ENCODE results near the gene CLPSL2.

CLPSL2 gene

DNA sequence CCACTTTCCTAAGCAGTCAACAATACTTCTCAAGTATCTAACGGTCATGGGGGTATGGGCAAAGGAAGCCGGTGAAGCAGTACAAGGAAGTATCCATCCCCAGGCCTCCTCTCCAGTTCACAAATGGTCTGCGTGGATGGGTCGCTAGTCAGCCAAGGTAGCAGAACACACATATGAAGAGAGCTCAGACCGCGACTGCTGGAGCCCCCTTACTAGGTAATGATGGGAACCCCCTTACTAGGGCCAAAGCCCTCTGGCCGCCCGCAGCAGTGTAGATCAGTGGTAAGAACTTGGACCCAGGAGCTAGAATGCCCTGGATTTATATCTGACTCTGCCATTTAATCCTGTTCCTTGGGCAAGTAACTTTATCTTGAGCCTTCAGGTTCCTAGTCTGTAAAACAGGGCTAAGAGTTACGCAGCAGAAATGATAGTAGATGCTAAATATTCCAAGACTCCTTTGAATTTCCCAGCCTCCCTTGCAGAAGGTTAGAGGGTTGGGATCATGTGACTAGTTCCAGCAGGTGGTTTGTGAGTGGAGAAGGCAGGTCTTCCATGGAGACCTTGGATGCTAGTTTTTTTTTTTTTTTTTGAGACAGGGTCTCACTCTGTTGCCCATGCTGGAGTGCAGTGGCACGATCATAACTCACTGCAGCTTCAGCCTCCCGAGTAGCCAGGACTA, 2.1 kb upstream of the CLPSL2 start:
- Histone ChIP-seq H3K4me3 (ENCODE audit: low read depth, low read length) (no peak overlapping the region), H3K27ac (ENCODE audit: low read depth, low read length) (no peak overlapping the region), H3K9me3 (ENCODE audit: control insufficient read depth, insufficient read depth, low read depth, low read length) (no peaks in the 10 kb centered on the region), H3K27me3 (ENCODE audit: control insufficient read depth, insufficient read depth, low read length) (peaks cover 2% of the 10 kb centered on the region; the same call in 1 of the 2 replicates), H3K9ac (ENCODE audit: low read length) (no peak overlapping the region), H3K4me1 (ENCODE audit: control insufficient read depth, insufficient read depth, low read length) (peaks cover 10% of the 10 kb centered on the region; the same call in 1 of the 2 replicates), H3K36me3 (ENCODE audit: control insufficient read depth, insufficient read depth, low read length) (no peaks in the 10 kb centered on the region)

GRCh38 chr6:35775031-35775430, 1.4 kb upstream of the CLPSL2 start:
- H3K27me3 ChIP-seq (ENCODE audit: control insufficient read depth, insufficient read depth, low read length) = peaks cover 2% of the 10 kb centered on the region; the same call in 1 of the 2 replicates
- no peak overlapping the region for H3K4me3 ChIP-seq (ENCODE audit: low read depth, low read length)
- no peaks in the 10 kb centered on the region for H3K36me3 ChIP-seq (ENCODE audit: control insufficient read depth, insufficient read depth, low read length)
- H3K9me3 ChIP-seq (ENCODE audit: control insufficient read depth, insufficient read depth, low read depth, low read length) = no peaks in the 10 kb centered on the region
- no peak overlapping the region for H3K9ac ChIP-seq (ENCODE audit: low read length)
- peaks cover 10% of the 10 kb centered on the region; the same call in 1 of the 2 replicates for H3K4me1 ChIP-seq (ENCODE audit: control insufficient read depth, insufficient read depth, low read length)
- H3K27ac ChIP-seq (ENCODE audit: low read depth, low read length) = no peak overlapping the region

- no peaks in the 10 kb centered on the region for H3K36me3 ChIP-seq (ENCODE audit: control insufficient read depth, insufficient read depth, low read length)
- H3K4me3 ChIP-seq (ENCODE audit: low read depth, low read length) = no peak overlapping the region
- H3K4me1 ChIP-seq (ENCODE audit: control insufficient read depth, insufficient read depth, low read length) = peaks cover 2% of the 10 kb centered on the region; the same call in 1 of the 2 replicates
Observed at GRCh38 chr6:35777356-35778102, 1.1 kb downstream of the CLPSL2 start.

DNA sequence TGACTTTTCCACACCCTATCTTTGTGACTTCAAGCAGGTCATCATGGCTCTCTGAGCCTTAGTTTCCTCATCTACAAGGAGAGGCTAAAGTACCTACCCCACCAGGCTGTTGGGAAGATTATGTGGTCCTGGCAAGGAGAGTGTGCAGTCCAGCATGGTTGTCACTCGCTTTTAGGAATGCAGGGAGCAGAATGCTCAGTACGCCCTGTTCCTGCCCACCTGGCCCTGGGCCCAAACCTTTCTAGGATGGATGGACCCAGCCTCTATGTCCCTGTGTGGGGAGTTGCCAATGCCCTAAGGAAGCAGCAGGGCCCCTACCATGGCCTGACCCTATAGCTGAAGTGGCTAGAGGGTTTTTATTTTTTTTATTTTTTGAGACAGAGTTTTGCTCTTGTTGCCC, 2.0 kb downstream of the CLPSL2 start:
- Histone ChIP-seq H3K4me3 (ENCODE audit: low read depth, low read length) (no peak overlapping the region), H3K9me3 (ENCODE audit: control insufficient read depth, insufficient read depth, low read depth, low read length) (no peaks in the 10 kb centered on the region), H3K27me3 (ENCODE audit: control insufficient read depth, insufficient read depth, low read length) (peaks cover 2% of the 10 kb centered on the region; the same call in 1 of the 2 replicates), H3K9ac (ENCODE audit: low read length) (no peak overlapping the region), H3K27ac (ENCODE audit: low read depth, low read length) (no peak overlapping the region), H3K36me3 (ENCODE audit: control insufficient read depth, insufficient read depth, low read length) (no peaks in the 10 kb centered on the region), H3K4me1 (ENCODE audit: control insufficient read depth, insufficient read depth, low read length) (peaks cover 2% of the 10 kb centered on the region; the same call in 1 of the 2 replicates)

More at GRCh38 chr6:35777356-35778102, 1.1 kb downstream of the CLPSL2 start:
- Histone ChIP-seq H3K27me3 (ENCODE audit: control insufficient read depth, insufficient read depth, low read length) (peaks cover 2% of the 10 kb centered on the region; the same call in 1 of the 2 replicates), H3K9ac (ENCODE audit: low read length) (no peak overlapping the region), H3K9me3 (ENCODE audit: control insufficient read depth, insufficient read depth, low read depth, low read length) (no peaks in the 10 kb centered on the region), H3K27ac (ENCODE audit: low read depth, low read length) (no peak overlapping the region)

DNA sequence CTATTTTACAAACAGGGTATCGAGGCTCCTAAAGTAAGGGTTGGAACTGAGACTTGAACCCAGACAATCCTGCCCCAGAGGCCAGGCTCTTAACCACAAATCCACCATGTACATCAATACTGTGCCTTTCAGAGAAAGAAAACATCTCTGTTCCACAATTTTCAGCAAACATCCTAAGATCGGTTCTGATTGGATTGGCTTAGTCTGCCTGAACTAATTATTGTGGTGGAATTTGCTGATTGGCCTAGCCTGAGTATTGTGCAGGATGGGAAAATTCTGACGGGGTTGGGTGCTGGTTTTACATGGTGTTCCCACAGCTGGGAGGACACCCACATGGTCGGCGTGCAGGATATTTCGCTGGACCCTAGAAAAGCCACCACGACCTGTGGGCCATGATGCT, 4.3 kb downstream of the CLPSL2 start, which contains the start of gene CLPSL1:
TSS of gene CLPSL1 (plus strand) at position 301 of the 400 bp plus-strand sequence. CDS start at position 393, 92 bp downstream.
- Histone ChIP-seq H3K27me3 (ENCODE audit: control insufficient read depth, insufficient read depth, low read length) (peaks cover 2% of the 10 kb centered on the region; the same call in 1 of the 2 replicates), H3K4me3 (ENCODE audit: low read depth, low read length) (no peak within 1 kb of the TSS), H3K9ac (ENCODE audit: low read length) (no peak within 1 kb of the TSS), H3K27ac (ENCODE audit: low read depth, low read length) (no peak within 1 kb of the TSS), H3K36me3 (ENCODE audit: control insufficient read depth, insufficient read depth, low read length) (no peaks in the 10 kb centered on the region), H3K9me3 (ENCODE audit: control insufficient read depth, insufficient read depth, low read depth, low read length) (no peaks in the 10 kb centered on the region), H3K4me1 (ENCODE audit: control insufficient read depth, insufficient read depth, low read length) (peaks cover 2% of the 10 kb centered on the region; the same call in 1 of the 2 replicates)

GRCh38 chr6:35781290-35781689, 4.9 kb downstream of the CLPSL2 start:
- Histone ChIP-seq H3K27ac (ENCODE audit: low read depth, low read length) (no peak overlapping the region), H3K27me3 (ENCODE audit: control insufficient read depth, insufficient read depth, low read length) (peaks cover 4% of the 10 kb centered on the region; the same call in 1 of the 2 replicates), H3K4me3 (ENCODE audit: low read depth, low read length) (no peak overlapping the region), H3K9ac (ENCODE audit: low read length) (no peak overlapping the region), H3K36me3 (ENCODE audit: control insufficient read depth, insufficient read depth, low read length) (no peaks in the 10 kb centered on the region), H3K9me3 (ENCODE audit: control insufficient read depth, insufficient read depth, low read depth, low read length) (no peaks in the 10 kb centered on the region), H3K4me1 (ENCODE audit: control insufficient read depth, insufficient read depth, low read length) (peaks cover 2% of the 10 kb centered on the region; the same call in 1 of the 2 replicates)

GRCh38 chr6:35782424-35782823, 6.0 kb downstream of the CLPSL2 start:
- peaks cover 10% of the 10 kb centered on the region for H3K4me1 ChIP-seq (ENCODE audit: control insufficient read depth, insufficient read depth, low read length)
- peaks cover 14% of the 10 kb centered on the region for H3K27me3 ChIP-seq (ENCODE audit: control insufficient read depth, insufficient read depth, low read length)
- no peak overlapping the region for H3K9ac ChIP-seq (ENCODE audit: low read length)

GRCh38 chr6:35784200-35784599, 7.8 kb downstream of the CLPSL2 start:
- peaks cover 24% of the 10 kb centered on the region for H3K27me3 ChIP-seq (ENCODE audit: control insufficient read depth, insufficient read depth, low read length)
- no peak overlapping the region for H3K27ac ChIP-seq (ENCODE audit: low read depth, low read length)
- no peaks in the 10 kb centered on the region for H3K9me3 ChIP-seq (ENCODE audit: control insufficient read depth, insufficient read depth, low read depth, low read length)
- no peaks in the 10 kb centered on the region for H3K36me3 ChIP-seq (ENCODE audit: control insufficient read depth, insufficient read depth, low read length)
- H3K4me1 ChIP-seq (ENCODE audit: control insufficient read depth, insufficient read depth, low read length) = peaks cover 10% of the 10 kb centered on the region
- no peak overlapping the region for H3K4me3 ChIP-seq (ENCODE audit: low read depth, low read length)
- no peak overlapping the region for H3K9ac ChIP-seq (ENCODE audit: low read length)

More at GRCh38 chr6:35782424-35782823, 6.0 kb downstream of the CLPSL2 start:
- Histone ChIP-seq H3K4me3 (ENCODE audit: low read depth, low read length) (no peak overlapping the region), H3K36me3 (ENCODE audit: control insufficient read depth, insufficient read depth, low read length) (no peaks in the 10 kb centered on the region), H3K27ac (ENCODE audit: low read depth, low read length) (no peak overlapping the region), H3K9me3 (ENCODE audit: control insufficient read depth, insufficient read depth, low read depth, low read length) (no peaks in the 10 kb centered on the region)

DNA sequence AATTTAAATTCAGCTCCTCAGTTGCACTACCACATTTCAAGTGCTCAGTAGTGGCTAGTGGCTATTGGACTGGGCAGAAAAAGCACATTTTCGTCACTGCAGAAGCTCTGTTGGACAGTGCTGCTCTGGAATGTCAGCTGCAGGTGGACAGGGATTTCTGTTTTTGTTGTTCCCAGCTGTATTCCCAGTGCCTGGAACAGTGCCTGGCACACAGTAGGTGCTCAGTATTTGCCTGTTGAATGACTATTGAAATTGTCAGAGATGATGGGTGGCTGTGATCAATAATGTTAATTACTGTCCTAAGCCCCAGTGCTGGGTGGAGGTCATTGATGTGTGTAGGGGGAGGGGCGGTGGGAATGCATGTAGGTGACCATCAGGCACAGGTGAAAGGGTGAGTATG, 9.9 kb downstream of the CLPSL2 start:
- H3K36me3 ChIP-seq (ENCODE audit: control insufficient read depth, insufficient read depth, low read length) = no peaks in the 10 kb centered on the region
- peaks cover 10% of the 10 kb centered on the region for H3K4me1 ChIP-seq (ENCODE audit: control insufficient read depth, insufficient read depth, low read length)
- no peak overlapping the region for H3K9ac ChIP-seq (ENCODE audit: low read length)
- no peaks in the 10 kb centered on the region for H3K9me3 ChIP-seq (ENCODE audit: control insufficient read depth, insufficient read depth, low read depth, low read length)
- no peak overlapping the region for H3K27ac ChIP-seq (ENCODE audit: low read depth, low read length)
- no peak overlapping the region for H3K4me3 ChIP-seq (ENCODE audit: low read depth, low read length)
- peaks cover 24% of the 10 kb centered on the region for H3K27me3 ChIP-seq (ENCODE audit: control insufficient read depth, insufficient read depth, low read length)

DNA sequence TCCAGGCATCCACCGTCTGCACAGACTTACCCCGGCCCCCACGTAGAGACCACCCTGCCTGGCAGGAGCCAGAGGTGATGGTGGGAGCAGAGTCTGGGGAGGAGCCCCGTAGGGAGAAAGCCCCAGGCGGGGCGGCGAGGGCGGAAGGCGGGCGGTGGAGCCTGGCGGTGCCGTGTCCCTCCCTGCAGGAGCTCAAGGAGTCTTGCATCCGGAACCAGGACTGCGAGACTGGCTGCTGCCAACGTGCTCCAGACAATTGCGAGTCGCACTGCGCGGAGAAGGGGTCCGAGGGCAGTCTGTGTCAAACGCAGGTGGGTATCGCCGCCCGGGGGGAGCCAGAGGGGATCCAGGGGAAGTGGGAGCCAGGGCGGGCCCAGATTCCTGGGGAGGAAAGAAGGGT, 10.4 kb downstream of the CLPSL2 start:
- Histone ChIP-seq H3K9ac (ENCODE audit: low read length) (no peak overlapping the region), H3K4me3 (ENCODE audit: low read depth, low read length) (peak overlapping the region; percentile 27; the same call in 1 of the 2 replicates), H3K27ac (ENCODE audit: low read depth, low read length) (no peak overlapping the region), H3K4me1 (ENCODE audit: control insufficient read depth, insufficient read depth, low read length) (peaks cover 10% of the 10 kb centered on the region), H3K36me3 (ENCODE audit: control insufficient read depth, insufficient read depth, low read length) (no peaks in the 10 kb centered on the region), H3K9me3 (ENCODE audit: control insufficient read depth, insufficient read depth, low read depth, low read length) (no peaks in the 10 kb centered on the region), H3K27me3 (ENCODE audit: control insufficient read depth, insufficient read depth, low read length) (peaks cover 24% of the 10 kb centered on the region)

Measured in HUES6 (cell line).